Measurements from ENCODE around the gene RSF1. TPM values are rescaled to one million over a fixed set of nuclear protein-coding genes. Genes with fewer than 3 reads are reported as not detected.

The RSF1 gene
- total RNA-seq, 1 donor, result 36.9 TPM

DNA sequence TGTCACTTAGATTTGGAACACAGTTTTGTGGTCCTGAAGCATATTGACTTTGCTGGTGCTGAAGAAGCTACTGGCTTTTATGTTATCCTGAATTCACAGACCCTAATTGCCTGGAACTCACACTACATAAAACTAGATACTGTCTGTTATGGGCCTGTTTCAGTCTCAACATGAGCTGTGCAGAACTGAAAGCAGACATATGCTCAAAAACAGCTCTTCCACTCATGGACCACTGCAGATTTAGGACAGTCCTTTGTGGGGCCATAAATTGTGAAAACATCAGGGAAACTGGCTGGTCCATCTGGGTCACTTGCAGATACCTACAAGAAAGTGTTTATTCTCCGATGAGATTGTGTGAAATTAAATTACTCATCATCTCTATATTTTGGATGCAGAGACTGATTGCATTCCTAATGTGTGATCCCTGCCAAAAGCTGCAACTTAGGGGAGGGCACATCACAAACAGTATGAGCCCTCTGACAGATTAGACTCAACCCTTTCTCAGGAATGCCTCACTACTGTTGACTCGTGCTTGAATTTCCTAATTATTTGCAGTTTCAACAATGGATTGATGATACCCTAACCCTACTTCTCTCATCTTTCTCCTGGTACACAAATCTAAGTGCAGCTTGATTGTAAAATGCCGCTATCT, 172.7 kb downstream of the RSF1 start:
- H3K4me3 ChIP-seq (ENCODE audit: insufficient read depth, low read length), result no peak overlapping the region
- H3K4me1 ChIP-seq (ENCODE audit: insufficient read depth, low read length), result peaks cover 10% of the 10 kb centered on the region
- no peak overlapping the region for H2AFZ ChIP-seq (ENCODE audit: low read length)
- H3K27ac ChIP-seq (ENCODE audit: low read depth, low read length), result no peak overlapping the region
- H3K9me3 ChIP-seq (ENCODE audit: low read depth, low read length), result no peaks in the 10 kb centered on the region
- DNase-seq (ENCODE audit: insufficient read length, low spot score, missing footprints), result peak; percentile 5
- H3K36me3 ChIP-seq (ENCODE audit: insufficient read depth, low read length), result no peaks in the 10 kb centered on the region
- no peak overlapping the region for H3K4me2 ChIP-seq (ENCODE audit: insufficient read depth, low read length)
- no peaks in the 10 kb centered on the region for H3K79me2 ChIP-seq (ENCODE audit: insufficient read depth, low read length)
- TF ChIP-seq, protein P1, sequence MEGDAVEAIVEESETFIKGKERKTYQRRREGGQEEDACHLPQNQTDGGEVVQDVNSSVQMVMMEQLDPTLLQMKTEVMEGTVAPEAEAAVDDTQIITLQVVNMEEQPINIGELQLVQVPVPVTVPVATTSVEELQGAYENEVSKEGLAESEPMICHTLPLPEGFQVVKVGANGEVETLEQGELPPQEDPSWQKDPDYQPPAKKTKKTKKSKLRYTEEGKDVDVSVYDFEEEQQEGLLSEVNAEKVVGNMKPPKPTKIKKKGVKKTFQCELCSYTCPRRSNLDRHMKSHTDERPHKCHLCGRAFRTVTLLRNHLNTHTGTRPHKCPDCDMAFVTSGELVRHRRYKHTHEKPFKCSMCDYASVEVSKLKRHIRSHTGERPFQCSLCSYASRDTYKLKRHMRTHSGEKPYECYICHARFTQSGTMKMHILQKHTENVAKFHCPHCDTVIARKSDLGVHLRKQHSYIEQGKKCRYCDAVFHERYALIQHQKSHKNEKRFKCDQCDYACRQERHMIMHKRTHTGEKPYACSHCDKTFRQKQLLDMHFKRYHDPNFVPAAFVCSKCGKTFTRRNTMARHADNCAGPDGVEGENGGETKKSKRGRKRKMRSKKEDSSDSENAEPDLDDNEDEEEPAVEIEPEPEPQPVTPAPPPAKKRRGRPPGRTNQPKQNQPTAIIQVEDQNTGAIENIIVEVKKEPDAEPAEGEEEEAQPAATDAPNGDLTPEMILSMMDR (IDR thresholded peaks at IDR 0.05; ENCODE audit: extremely low read depth, low read depth, low read length), result no peak
- no peaks in the 10 kb centered on the region for H4K20me1 ChIP-seq (ENCODE audit: insufficient read depth, low read length)
- no peaks in the 10 kb centered on the region for H3K27me3 ChIP-seq (ENCODE audit: insufficient read depth, low read length)

DNA sequence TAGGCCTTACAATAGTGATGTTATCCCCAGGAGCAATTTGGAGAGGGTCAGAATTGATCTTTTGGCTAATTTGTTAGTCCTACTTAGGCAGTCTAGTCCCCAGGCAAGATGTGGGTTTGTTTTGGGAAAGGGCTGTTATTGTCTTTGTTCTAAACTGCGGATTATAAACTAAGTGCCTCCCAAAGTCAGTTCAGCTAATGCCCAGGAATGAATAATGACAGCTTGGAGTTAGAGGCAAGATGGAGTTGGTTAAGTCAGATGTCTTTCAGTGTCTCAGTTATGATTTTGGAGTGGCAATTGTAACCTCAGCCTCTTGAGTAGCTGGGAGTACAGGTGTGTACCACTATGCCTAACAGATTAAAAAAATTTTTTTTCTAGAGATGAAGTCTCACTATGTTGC, 175.6 kb downstream of the RSF1 start:
- no peak overlapping the region for H3K27ac ChIP-seq (ENCODE audit: low read depth, low read length)
- no peaks in the 10 kb centered on the region for H3K9me3 ChIP-seq (ENCODE audit: low read depth, low read length)
- peak overlapping the region; percentile 58 for H3K4me2 ChIP-seq (ENCODE audit: insufficient read depth, low read length)
- no peaks in the 10 kb centered on the region for H3K36me3 ChIP-seq (ENCODE audit: insufficient read depth, low read length)
- H3K4me1 ChIP-seq (ENCODE audit: insufficient read depth, low read length), result peaks cover 10% of the 10 kb centered on the region
- TF ChIP-seq, protein P1 (IDR thresholded peaks at IDR 0.05; ENCODE audit: extremely low read depth, low read depth, low read length), result no peak
- no peak overlapping the region for H3K4me3 ChIP-seq (ENCODE audit: insufficient read depth, low read length)
- H3K27me3 ChIP-seq (ENCODE audit: insufficient read depth, low read length), result no peaks in the 10 kb centered on the region
- H4K20me1 ChIP-seq (ENCODE audit: insufficient read depth, low read length), result no peaks in the 10 kb centered on the region
- DNase-seq (ENCODE audit: insufficient read length, low spot score, missing footprints), result no peak
- no peaks in the 10 kb centered on the region for H3K79me2 ChIP-seq (ENCODE audit: insufficient read depth, low read length)
- H2AFZ ChIP-seq (ENCODE audit: low read length), result peak overlapping the region; percentile 90

DNA sequence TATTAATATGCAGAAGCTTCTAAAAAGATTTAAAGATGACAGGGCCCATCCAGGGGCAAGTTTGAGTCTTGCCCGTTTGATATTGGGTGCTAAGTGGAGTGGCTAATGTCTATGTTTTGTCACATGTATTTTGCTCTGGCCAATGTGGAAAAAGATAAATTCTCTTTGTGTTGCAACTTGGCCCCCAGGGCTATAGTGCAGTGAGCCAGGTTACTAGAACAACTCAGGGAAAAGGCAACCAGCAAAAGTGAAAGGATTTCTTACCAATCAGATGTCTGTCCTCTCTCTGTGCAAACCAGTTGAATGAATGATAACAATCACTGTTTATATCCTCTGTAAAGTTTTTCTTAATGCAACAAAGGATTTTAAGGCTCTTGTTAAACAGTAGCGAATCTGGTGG, 178.3 kb downstream of the RSF1 start:
- peaks cover 10% of the 10 kb centered on the region for H3K4me1 ChIP-seq (ENCODE audit: insufficient read depth, low read length)
- no peaks in the 10 kb centered on the region for H3K36me3 ChIP-seq (ENCODE audit: insufficient read depth, low read length)
- DNase-seq (ENCODE audit: insufficient read length, low spot score, missing footprints), result no peak
- peaks cover 5% of the 10 kb centered on the region for H3K79me2 ChIP-seq (ENCODE audit: insufficient read depth, low read length)
- H4K20me1 ChIP-seq (ENCODE audit: insufficient read depth, low read length), result no peaks in the 10 kb centered on the region
- no peak overlapping the region for H3K4me3 ChIP-seq (ENCODE audit: insufficient read depth, low read length)
- H3K27ac ChIP-seq (ENCODE audit: low read depth, low read length), result no peak overlapping the region
- no peaks in the 10 kb centered on the region for H3K9me3 ChIP-seq (ENCODE audit: low read depth, low read length)
- no peak overlapping the region for H3K4me2 ChIP-seq (ENCODE audit: insufficient read depth, low read length)
- H2AFZ ChIP-seq (ENCODE audit: low read length), result no peak overlapping the region
- TF ChIP-seq, protein P1 (IDR thresholded peaks at IDR 0.05; ENCODE audit: extremely low read depth, low read depth, low read length), result no peak
- no peaks in the 10 kb centered on the region for H3K27me3 ChIP-seq (ENCODE audit: insufficient read depth, low read length)

DNA sequence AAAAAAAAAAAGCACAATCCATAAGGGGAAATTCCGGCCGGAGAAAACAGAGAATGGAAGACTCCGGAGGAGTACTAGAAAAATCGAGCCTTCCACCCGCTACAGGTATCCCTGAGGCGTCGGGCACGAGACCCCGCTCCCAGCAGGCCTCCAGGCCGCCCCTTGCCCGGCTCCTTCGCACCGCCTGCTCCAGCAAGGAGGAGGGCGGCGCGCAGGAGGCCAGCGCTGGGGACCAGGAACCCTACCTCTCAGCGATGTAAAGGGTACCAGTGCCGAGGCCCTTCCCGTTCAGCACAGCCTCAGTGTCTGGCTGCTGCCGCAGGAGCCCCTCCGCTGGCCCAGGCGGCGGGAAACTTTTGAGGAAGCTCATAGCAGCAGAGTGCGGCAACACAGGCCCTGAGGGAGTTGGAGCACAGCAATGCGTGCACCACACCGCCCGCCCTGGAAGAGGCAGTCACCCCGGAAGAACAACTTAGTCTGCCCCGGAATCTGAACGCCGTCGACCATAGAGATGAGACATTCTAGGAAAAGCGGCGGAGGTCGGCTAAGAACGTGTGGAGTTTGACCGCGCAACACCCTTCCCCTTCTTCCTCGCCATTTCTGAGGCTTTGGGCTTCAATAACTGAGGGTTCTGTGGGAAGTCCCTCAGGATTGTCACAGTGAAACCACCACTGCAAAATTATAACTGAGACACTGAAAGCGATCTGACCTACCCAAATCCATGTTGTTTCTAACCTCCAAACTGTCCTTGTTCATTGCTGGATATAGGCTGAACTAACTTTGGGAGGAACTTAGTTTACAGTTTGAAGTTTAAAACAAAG, 183.0 kb downstream of the RSF1 start, which contains the start of gene CLNS1A:
Gene CLNS1A, minus strand, starts transcription at position 450 of the 821 bp plus-strand sequence. Its CDS starts 80 bp downstream, at position 370.
- peaks cover 17% of the 10 kb centered on the region for H3K4me1 ChIP-seq (ENCODE audit: insufficient read depth, low read length)
- peak within 1 kb of the TSS; percentile 80 for H3K27ac ChIP-seq (ENCODE audit: low read depth, low read length)
- peak; percentile 93 for DNase-seq (ENCODE audit: insufficient read length, low spot score, missing footprints)
- peak within 1 kb of the TSS; percentile 89 for H3K4me2 ChIP-seq (ENCODE audit: insufficient read depth, low read length)
- TF ChIP-seq, protein P1 (IDR thresholded peaks at IDR 0.05; ENCODE audit: extremely low read depth, low read depth, low read length), result no peak
- peak within 1 kb of the TSS; percentile 96 for H2AFZ ChIP-seq (ENCODE audit: low read length)
- peaks cover 4% of the 10 kb centered on the region for H3K36me3 ChIP-seq (ENCODE audit: insufficient read depth, low read length)
- H3K4me3 ChIP-seq (ENCODE audit: insufficient read depth, low read length), result peak within 1 kb of the TSS; percentile 85
- peaks cover 46% of the 10 kb centered on the region for H3K79me2 ChIP-seq (ENCODE audit: insufficient read depth, low read length)
- H4K20me1 ChIP-seq (ENCODE audit: insufficient read depth, low read length), result no peaks in the 10 kb centered on the region
- H3K27me3 ChIP-seq (ENCODE audit: insufficient read depth, low read length), result no peaks in the 10 kb centered on the region
- H3K9me3 ChIP-seq (ENCODE audit: low read depth, low read length), result no peaks in the 10 kb centered on the region

Measured in osteoblast (primary cell).